GM18519 (cell line): ENCODE data around the gene HOMER1.
A peak's percentile ranks its signal among the peaks of the same experiment; 100 is the strongest.

Experiments
- ATAC-seq: cut with Tn5 transposase; IDR thresholded peaks from one replicate; pipeline ENCODE4 v1.9.1; 2021; ENCODE audit warnings: mild to moderate bottlenecking, moderate library complexity; ENCODE audit not compliant: unreplicated experiment, low FRiP score

The HOMER1 gene, protein sequence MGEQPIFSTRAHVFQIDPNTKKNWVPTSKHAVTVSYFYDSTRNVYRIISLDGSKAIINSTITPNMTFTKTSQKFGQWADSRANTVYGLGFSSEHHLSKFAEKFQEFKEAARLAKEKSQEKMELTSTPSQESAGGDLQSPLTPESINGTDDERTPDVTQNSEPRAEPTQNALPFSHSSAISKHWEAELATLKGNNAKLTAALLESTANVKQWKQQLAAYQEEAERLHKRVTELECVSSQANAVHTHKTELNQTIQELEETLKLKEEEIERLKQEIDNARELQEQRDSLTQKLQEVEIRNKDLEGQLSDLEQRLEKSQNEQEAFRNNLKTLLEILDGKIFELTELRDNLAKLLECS

DNA sequence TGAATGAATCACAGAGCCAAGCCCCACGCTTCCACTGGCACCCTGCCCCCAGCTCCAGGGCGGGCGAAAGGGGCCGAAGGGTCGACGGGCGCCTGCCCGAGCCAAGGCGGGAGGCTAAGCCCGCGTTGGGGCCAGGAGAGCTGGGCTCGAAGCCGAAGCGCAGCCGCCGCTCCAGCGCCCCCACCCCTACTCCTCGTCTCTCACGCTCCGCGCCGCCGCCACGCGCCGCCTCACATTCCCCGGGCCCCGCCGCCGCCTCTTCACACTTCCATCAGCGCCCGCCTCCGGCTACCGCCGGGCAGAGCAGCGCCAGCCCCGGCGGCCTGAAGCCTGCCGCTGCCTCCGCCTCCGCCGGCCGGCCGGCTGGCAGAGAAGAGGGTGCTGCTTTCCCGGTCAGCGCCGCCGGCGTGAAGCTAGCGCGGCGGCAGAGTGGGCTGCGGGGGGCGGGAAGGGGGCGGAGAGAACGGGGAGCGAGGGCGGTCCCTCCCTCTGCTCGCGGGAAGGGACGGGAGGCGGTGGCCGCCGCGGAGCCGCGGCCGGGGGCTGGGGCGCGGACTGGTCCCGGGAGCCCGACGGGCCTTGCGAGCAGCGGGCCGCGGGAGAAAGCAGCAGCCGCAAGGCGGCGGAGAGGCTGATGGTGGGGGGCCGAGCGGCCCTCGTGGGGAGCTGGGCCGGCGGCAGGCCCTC is at the start of gene HOMER1:
HOMER1 (minus strand) TSS at position 431 of the 687 bp plus-strand sequence. CDS start 1,360 bp downstream, outside the sequence.
- ATAC-seq: peak; percentile 31

DNA sequence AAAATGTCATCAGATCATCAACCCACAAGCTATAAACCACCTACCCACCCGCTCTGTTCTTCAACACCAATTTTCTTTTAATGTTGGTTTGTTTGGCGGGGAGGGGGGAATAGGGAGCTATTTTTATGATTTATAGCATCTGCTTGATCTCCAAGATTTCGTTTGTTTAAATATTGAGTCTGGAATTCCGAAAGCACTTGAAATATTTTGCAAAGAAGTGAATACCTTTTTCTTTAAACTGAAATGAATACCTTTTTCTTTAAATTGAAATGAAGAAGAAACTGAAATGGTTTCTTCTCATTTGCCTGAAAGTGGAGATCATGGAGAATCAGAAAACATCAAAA is 49.3 kb upstream of the HOMER1 start:
- ATAC-seq: no peak

DNA sequence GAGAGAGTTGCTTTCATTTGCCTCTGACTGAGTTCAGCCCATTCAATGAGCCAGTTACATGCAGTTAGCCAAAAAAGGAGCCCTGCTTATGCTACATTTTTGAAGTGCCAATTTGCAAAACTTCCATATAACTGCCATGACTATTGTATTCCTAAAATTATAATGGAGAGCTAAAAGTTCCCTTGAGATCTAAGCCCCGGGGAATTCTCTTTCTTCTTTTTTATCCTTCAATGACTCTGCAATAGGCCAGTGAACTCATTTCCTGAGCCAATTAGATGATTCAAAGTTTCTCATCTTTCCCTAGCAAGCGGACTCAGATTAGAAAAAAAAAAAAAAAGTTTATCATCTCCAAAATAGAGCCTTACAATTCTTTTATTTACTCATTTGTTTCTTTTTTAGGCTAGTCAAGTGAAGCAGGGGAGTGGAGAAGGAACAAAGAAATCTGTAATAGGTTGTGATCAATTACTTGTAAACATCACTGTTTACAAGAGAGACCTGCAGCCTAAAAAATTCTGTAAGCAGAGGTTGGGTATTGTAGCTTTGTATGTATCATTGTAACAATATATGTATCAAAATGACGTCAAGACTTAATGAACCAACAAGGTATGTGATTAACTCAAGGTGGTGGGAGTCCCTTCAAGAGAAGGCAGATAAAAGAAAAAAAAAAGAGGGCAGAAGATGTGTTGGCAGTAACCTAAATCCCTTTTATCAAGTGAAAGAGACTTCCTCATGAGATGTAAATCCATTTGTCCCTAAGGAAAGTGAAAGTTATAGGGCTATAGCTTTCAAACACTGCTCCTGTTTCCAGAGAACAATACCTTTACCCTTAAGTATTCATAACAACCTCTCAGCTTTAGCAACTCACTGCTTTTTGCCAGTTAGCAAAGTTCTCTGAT is 48.7 kb upstream of the HOMER1 start:
- no peak for ATAC-seq

DNA sequence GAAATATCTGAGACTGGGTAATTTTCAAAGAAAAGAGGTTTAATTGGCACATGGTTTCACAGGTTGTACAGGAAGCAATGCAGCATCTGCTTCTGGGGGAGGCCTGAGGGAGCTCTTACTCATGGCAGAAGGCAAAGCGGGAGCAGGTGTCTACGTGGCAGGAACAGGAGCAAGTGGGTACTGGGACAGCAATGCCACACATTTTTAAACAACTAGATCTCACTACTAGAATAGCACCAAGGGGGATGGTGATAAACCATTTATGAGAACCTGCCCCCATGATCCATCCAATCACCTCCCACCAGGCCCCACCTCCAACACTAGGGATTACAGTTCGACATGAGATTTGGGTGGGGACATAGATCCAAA is 47.6 kb upstream of the HOMER1 start:
- peak; percentile 16 for ATAC-seq

DNA sequence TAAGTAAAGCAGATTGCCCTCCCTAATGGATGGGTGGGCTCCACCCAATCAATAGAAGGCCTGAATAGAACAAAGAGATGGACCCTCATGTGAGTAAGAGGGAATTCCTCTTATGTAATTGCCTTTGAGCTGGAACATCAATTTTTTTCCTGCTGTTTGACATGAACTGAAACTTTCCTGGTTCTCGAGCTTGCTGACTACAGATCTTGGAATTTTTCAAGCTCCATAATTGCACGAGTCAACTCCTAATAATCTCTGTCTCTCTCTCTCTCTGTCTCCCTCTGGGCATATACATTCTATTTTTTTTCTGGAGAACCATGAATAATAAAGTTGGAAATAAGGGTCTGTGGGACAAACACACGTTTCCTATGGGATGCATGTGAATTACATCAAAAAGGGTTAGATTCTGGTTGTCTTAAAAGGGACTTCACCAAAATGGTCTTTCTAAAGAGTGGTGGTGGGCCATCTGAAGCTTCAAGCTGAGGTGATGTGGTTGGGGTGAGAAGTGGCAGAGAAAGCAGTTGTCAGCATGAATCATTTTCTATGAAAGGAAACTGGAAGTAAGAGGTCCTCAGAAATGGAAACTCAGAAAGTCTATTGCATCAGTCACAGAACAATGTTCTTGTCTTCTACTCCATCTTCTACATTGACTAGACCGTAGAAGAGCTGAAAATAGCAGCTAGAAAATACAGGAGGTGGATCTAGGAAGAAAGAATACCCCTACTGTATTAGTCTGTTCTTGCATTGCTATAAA is 47.0 kb upstream of the HOMER1 start:
- ATAC-seq: peak; percentile 65

DNA sequence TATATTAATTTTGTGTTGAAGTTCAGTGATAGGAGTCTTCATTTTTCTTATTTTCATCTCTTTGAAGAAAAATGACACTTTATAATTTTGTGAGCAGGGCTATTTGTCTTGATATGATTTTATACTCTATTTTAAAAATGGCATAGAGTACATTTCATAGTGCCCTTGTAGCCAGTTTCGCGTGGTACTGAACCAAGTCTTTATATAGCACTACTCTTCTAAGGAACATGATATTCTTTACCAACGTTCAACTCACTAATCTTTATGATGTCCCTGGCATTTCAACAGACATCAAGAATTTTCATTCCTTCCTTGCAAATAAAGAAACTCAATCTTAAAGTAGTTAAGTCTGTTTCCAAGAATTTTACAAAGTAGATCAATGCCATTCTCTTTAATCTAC is 41.5 kb upstream of the HOMER1 start:
- no peak for ATAC-seq

DNA sequence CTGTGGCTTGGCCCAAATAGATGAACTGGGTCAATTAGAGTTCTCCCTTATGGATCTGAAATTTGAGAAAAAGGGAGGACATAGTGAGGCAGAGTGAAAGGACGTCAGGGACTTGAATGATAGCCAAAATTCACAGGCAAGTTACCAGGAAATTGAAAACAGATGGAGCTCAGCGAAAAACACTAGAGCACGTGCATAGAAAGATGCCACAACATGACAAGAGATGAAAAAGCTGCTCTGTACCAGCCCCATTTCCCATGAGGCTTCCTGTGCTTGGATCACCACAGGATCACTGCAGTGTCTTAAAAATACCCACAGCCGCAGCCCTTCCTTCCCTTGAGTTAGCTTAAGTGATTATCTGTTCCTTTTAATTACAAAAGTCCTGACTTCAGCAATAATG is 39.0 kb upstream of the HOMER1 start:
- no peak for ATAC-seq

DNA sequence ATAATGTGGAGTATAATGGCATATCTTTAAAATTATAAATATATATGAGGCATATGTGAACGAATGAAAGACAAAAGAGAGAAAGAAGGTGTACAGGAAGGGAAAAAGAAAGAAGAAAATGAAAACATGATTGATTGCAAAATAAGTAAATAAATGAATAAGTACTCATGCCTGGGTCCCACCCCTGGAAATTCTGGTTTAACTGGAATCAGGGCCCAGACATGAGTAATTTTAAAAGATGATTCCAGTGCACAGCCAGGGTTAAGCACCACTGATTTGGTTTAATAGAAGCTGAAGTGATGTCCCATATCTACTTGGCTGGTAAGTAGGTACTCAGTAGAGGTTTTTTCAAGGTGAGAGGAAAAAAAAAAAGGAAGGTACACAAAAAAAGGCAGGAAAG is 34.0 kb upstream of the HOMER1 start:
- ATAC-seq: no peak

DNA sequence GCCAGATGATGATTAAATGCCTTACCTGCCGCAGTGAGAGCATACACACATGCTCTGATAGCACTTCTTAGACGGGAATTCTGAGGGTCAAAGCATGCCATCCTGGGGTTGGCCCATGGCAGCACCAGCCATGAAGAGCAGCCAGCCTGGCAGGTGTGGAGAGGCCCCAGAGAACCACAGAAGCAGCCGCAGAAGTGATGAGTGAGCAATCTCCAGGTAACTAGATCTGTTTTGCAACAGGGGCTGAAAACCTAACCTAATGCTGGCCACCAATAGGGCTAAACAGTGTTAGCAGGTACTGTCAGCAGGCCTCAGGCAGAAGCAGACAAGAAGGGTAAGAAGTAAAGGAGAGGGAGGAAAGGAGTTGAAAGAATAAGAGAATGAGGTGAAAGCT is 33.5 kb upstream of the HOMER1 start:
- ATAC-seq: no peak

DNA sequence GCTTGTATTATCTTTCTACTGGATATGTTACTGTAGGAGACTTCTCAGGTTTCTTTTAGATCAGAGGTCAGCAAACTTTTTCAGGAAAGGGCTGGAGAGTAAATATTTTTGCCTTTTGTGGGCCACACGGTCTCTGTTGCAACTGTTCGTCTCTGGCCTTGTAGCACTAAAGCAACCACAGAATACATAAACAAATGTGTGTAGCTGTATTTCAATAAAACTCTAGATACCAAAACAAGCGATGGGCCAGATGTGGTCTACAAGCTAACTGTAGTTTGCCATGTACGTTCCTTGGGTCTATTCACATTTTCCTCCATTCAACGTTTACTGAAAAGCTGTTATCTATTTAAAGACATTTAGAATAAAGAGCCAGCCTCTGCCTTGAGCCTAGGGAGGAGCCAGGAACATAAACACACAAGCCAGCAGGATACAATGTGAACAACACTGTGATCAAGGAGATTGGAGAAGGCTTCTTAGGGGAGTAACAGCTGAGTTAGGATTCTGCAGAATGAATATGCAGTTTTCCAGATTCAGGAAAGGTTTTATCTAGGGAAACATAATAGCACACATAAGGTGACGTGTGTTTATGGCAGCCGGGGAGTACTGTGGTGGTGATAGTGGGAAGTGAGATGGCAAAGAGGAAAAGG is 33.0 kb upstream of the HOMER1 start:
- no peak for ATAC-seq

DNA sequence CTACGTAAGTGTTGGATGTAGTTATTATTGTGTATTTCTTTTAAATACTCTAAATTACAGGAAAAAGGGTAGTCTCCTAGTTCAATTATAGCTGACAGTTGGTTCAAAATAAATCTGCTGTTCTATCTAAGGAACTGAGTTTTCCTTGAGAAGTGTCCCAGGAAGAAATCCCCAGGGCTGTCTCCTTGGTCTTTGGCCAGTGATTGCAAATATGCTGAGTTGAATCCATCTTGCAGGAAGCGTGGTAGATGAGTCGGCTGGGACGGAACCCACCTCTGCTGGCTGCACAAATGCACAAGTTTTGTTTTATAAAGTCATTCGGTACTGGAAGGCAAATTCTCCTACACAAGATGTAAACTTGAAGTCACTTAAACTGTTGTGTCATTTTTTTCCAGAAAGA is 30.2 kb upstream of the HOMER1 start:
- ATAC-seq: no peak

DNA sequence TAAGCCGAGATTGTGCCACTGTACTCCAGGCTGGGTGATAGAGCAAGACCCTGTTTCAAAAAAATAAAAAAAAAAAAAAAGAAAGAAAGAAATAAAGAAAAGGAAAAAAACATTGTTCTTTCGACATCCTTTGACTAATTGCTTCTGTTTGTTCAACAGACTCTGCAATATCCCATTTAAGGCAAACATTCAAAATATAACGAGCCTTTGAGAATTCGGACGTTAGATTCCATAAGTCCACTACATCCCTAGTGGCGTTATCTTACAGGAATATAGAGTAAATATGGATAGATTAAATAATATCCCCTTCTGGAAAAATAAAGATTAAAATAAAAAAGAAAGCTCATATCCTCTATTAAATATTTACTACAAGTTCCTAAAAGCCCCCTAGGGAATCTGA is 27.0 kb upstream of the HOMER1 start:
- no peak for ATAC-seq

DNA sequence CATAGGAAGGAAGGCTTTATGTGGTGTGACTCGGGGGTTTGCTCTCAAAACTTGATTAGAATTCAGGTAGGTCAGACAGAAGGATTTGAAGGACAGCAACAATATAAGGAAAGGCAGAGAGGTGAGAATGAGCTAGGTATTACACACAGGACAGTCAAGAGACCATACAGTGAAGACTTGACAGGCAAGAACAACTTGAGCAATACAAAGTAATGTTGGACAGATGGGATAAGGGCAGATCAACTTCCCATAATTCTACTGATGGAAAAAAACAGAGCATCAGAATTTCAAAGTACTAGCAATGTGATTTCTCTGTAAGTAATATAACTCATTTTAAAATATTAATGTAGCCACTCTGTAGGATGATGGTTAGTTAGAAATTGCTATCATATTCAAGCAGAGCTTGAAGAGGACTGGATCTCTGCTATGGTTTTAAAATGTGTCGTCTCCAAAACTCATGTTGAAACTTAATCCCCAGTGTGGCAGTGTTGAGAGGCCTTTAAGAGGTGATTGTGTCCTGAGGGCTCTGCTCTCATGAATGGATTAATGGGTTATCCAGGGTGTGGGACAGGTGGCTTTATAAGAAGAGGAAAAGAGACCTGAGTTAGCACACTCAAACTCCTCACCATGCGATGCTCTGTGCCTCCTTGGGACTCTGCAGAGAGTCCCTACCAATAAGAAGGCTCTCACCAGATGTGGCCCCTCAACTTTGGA is 22.4 kb upstream of the HOMER1 start:
- no peak for ATAC-seq

DNA sequence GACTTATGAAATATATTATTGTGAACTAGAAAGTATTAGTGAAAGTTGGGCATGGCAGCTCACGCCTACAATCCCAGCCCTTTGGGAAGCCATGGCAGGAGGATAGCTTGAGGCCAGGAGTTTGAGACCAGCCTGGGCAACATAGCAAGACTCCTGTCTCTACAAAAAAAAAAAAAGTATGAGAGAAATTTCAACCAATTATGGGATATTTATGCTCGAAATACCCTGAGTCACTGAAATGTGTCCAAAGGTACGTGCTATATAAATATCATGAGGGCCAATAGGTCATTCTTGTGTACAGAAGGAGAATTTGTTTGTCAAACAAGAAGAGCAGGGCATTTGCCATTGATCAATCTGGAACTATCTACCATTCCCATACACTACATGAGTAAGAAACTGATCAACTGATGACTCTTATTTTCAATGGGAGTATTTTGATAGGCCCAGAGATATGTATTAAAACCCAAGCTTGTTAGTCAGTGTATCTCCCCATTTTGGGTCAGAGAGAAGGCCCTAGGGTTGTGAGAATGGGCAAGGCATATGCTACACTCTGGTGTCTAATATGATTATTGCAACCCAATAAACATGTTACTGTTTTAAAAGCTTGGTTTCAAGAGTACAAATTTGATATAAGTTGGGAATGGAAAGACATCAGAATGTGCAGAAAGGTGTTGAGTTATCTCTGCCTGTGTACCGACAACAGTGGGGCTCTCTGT is 21.7 kb upstream of the HOMER1 start:
- no peak for ATAC-seq

DNA sequence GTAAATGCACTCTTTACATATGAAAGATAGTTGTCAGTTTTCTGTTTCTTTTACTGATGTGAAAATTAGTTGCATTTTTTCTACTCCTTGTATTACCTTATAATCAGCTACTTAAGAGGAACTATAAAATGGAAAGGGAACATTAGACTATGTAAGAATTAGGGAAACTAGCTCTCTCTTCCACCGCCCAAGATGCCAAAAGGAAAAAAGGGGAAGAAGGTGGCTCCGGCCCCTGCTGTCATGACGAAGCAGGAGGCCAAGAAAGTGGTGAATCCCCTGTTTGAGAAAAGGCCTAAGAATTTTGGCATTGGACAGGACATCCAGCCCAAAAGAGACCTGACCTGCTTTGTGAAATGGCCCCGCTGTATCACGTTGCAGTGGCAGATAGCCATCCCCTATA is 15.2 kb upstream of the HOMER1 start:
- no peak for ATAC-seq

DNA sequence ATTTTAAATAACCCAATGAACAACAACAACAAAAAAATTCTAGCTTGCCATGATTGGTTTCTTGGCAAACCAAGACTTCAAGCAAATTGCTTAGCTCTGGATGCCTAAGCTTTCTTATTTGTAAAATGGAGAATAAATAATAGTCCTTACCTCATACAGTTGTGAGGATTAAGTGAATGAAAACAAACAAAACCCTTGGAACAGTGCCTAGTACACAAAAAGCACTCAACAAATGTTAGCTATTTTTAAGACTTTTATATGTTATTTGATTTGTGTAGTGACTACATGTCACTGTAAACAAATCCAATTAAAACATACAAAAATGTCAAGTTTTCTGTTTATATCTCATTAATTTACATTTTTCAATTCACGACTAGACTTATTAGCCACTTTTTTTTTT is 13.5 kb upstream of the HOMER1 start:
- ATAC-seq: no peak

DNA sequence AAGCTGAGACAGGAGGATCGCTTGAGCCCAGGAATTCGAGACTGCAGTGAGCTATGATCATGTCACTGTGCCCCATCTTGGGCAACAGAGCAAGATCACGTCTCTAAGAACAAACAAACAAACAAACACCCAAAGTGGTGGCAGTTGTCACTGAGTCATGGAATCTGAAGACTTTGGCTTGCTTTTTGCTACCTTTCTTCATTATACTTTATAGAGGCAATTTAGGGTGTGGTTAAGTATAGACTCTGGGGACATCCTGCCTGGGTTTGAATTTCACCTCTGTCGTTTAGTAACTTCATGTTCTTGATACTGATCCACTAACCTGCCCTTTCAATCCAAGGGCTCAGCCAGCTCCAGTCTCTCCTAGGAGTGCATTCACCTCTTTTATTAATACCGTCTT is 13.0 kb upstream of the HOMER1 start:
- ATAC-seq: no peak

DNA sequence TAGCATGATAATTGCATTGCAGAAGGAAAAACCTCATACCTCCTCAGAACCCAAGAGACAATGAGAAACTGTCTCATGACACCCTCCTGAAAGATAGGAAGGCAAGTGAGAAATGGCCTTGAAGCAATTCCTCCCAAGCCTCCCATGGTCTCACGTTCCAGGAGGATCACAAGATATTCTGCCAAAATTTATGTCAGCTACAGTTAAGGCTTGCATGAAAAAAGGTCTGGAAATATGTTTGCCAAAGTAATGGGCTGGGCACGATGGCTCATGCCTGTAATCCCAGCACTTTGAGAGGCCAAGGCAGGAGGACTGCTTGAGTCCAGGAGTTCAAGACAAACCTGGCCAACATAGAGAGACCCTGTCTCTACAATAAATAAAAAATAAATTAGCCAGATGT is 12.6 kb upstream of the HOMER1 start:
- ATAC-seq: no peak

DNA sequence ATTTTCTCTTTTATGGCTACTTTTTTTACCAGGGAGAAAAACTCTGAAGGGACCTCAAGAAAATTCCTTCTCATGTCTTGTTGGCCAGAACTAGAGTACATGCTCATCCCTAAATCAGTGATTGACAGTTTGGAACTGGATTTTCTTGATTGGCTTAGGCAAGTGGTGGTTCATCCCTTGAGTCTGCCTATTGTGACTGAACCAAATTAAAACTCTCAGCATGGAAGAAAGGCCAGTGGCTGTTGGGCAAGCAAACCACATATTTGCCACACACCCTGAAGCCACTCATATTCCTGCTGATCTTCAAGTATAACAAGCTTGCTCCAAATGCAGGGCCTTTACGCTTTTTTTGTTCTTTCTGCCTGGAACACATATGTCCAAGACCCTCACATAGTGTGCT is 7.2 kb upstream of the HOMER1 start:
- ATAC-seq: no peak
